Ishikawa (cell line): ENCODE measurements around the gene SETBP1.

Experiments used
- CEBPB ChIP-seq: IDR thresholded peaks from 2 replicates; pipeline ENCODE4 v1.6.1; 2012
- CREB1 ChIP-seq: IDR thresholded peaks from 2 replicates; pipeline ENCODE4 v1.6.1; 2012; ENCODE audit warnings: low read depth
- EGR1 ChIP-seq: IDR thresholded peaks from 2 replicates; pipeline ENCODE4 v1.6.1; 2012
- EP300 ChIP-seq: IDR thresholded peaks from 2 replicates; pipeline ENCODE4 v1.6.1; 2012; ENCODE audit warnings: borderline replicate concordance
- FOXM1 ChIP-seq: IDR thresholded peaks from 2 replicates; pipeline ENCODE4 v1.6.1; 2012; ENCODE audit warnings: low read depth, borderline replicate concordance
- NFIC ChIP-seq: IDR thresholded peaks from 2 replicates; pipeline ENCODE4 v1.6.1; 2012
- RAD21 ChIP-seq: IDR thresholded peaks from 2 replicates; pipeline ENCODE4 v1.6.1; 2012; ENCODE audit warnings: low read depth
- TAF1 ChIP-seq: IDR thresholded peaks from 2 replicates; pipeline ENCODE4 v1.6.1; 2012; ENCODE audit warnings: low read depth, mild to moderate bottlenecking
- TCF12 ChIP-seq: IDR thresholded peaks from 2 replicates; pipeline ENCODE4 v1.6.1; 2012; ENCODE audit warnings: low read depth
- TEAD4 ChIP-seq: IDR thresholded peaks from 2 replicates; pipeline ENCODE4 v1.6.1; 2012
- YY1 ChIP-seq: IDR thresholded peaks from 2 replicates; pipeline ENCODE4 v1.6.1; 2012; ENCODE audit warnings: low read depth
- ZBTB7A ChIP-seq: IDR thresholded peaks from 2 replicates; pipeline ENCODE4 v1.6.1; 2012; ENCODE audit warnings: low read depth
- TF ChIP-seq, protein P1 (sequence below): IDR thresholded peaks from 2 replicates; pipeline ENCODE4 v1.6.1; 2012
- TF ChIP-seq, protein P2 (sequence below): IDR thresholded peaks from 2 replicates; pipeline ENCODE4 v1.6.1; 2012; ENCODE audit warnings: low read depth, mild to moderate bottlenecking
- TF ChIP-seq, protein P3 (sequence below): IDR thresholded peaks from 2 replicates; pipeline ENCODE4 v1.6.1; 2012

The SETBP1 gene

DNA sequence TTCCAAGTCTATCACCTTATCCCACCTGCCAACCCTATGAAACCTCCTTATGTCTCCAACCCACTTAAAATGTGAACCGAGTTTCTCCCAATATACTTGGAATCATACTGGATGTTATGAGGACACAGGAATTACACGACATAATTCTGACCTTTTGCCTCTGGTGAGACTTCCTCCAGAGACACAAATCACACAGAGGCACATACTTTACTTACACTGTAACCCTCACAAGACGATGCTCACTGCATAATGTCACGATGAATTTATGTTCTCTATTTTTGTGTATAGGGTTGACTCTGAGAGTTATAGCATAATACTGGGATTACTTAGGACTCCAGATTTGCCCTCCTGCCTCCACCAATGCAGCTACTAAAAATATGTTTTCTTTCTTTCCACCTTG is 28.0 kb upstream of the SETBP1 start:
- TF ChIP-seq RAD21 (no peak), TEAD4 (no peak), EGR1 (no peak), CREB1 (no peak), FOXM1 (no peak), YY1 (no peak), ZBTB7A (no peak), CEBPB (no peak), TAF1 (no peak), NFIC (no peak), TCF12 (no peak), EP300 (no peak)
- TF ChIP-seq, protein P1, sequence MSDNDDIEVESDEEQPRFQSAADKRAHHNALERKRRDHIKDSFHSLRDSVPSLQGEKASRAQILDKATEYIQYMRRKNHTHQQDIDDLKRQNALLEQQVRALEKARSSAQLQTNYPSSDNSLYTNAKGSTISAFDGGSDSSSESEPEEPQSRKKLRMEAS = no peak
- TF ChIP-seq, protein P2, sequence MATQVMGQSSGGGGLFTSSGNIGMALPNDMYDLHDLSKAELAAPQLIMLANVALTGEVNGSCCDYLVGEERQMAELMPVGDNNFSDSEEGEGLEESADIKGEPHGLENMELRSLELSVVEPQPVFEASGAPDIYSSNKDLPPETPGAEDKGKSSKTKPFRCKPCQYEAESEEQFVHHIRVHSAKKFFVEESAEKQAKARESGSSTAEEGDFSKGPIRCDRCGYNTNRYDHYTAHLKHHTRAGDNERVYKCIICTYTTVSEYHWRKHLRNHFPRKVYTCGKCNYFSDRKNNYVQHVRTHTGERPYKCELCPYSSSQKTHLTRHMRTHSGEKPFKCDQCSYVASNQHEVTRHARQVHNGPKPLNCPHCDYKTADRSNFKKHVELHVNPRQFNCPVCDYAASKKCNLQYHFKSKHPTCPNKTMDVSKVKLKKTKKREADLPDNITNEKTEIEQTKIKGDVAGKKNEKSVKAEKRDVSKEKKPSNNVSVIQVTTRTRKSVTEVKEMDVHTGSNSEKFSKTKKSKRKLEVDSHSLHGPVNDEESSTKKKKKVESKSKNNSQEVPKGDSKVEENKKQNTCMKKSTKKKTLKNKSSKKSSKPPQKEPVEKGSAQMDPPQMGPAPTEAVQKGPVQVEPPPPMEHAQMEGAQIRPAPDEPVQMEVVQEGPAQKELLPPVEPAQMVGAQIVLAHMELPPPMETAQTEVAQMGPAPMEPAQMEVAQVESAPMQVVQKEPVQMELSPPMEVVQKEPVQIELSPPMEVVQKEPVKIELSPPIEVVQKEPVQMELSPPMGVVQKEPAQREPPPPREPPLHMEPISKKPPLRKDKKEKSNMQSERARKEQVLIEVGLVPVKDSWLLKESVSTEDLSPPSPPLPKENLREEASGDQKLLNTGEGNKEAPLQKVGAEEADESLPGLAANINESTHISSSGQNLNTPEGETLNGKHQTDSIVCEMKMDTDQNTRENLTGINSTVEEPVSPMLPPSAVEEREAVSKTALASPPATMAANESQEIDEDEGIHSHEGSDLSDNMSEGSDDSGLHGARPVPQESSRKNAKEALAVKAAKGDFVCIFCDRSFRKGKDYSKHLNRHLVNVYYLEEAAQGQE = no peak
- TF ChIP-seq, protein P3, sequence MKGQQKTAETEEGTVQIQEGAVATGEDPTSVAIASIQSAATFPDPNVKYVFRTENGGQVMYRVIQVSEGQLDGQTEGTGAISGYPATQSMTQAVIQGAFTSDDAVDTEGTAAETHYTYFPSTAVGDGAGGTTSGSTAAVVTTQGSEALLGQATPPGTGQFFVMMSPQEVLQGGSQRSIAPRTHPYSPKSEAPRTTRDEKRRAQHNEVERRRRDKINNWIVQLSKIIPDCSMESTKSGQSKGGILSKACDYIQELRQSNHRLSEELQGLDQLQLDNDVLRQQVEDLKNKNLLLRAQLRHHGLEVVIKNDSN = no peak

DNA sequence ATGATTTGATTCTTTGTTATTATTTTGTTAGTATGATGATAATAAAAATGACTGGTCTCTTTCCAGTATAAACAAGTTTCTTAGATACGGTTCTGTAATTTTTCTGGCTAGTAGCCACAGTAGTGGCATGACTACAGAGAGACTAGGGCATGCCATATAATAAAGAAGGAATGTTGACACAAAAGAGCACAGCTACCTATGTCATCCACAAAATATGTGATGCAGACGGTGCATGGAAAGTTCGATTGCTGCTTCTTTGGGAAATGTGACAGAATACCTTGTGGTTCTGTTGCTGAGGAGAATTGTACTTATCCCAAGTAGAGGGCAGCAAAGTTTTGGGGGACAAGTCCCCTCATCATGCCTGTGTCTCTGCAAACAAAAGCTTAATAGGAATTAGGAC is 26.1 kb upstream of the SETBP1 start:
- TF ChIP-seq NFIC = peak; percentile 91
- 0 out of 2 replicates have a peak, but pooled peaks have one; percentile 20 for TF ChIP-seq RAD21
- TF ChIP-seq ZBTB7A = no peak
- TF ChIP-seq, protein P1 = no peak; the same call in 1 of the 2 replicates
- peak; percentile 93 for TF ChIP-seq TEAD4
- TF ChIP-seq, protein P2 = no peak
- no peak for TF ChIP-seq TAF1
- TF ChIP-seq, protein P3 = no peak
- TF ChIP-seq YY1 = no peak
- TF ChIP-seq CEBPB = no peak
- peak; percentile 61; the same call in 1 of the 2 replicates for TF ChIP-seq FOXM1
- TF ChIP-seq CREB1 = no peak
- peak; percentile 89 for TF ChIP-seq EP300
- peak; percentile 65; the same call in 1 of the 2 replicates for TF ChIP-seq TCF12

DNA sequence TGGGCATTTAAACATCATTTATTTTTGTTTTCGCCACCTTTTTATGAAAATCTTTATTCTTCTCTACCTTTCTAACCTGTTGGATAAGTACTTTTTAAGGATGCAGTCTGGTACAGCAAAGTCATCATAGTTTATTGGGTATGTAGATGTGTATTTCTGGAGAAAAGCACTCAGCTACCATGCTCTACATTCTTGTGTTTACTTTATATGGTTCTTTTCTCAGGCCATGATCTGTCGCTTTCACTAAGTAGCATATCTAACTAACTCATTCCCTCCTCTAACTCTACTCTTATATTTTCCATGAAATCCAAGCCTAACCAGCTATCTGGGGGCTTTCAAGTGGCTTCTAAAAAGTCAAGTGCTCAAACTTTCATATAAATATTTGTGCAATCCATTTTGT is 25.3 kb upstream of the SETBP1 start:
- TF ChIP-seq EGR1 (no peak), NFIC (no peak), ZBTB7A (no peak), CREB1 (no peak), CEBPB (no peak), TEAD4 (no peak), FOXM1 (no peak), TAF1 (no peak), YY1 (no peak), TCF12 (no peak), RAD21 (no peak), EP300 (no peak)
- TF ChIP-seq, protein P1 = no peak
- TF ChIP-seq, protein P3 = no peak
- TF ChIP-seq, protein P2 = no peak

DNA sequence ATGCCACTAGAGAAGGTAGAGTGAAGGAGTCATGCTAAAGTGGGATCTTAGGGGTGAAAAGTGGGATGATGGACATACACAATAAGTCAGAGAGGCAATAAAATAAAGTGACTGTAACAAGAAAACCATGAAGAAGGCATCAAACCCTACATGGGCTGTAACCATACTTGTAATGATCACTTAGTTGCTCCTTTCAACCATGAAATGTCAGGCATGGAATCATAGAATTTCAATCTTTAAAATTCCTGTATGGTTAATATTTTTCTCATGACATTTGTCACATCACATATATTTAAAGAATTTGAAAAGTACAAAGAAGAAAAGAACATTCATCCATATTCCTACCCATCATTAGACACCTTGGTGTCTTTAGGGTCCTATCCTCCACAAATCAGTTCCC is 20.9 kb upstream of the SETBP1 start:
- TF ChIP-seq FOXM1 = no peak
